Measurements from ENCODE around the gene OR11H6. TPM values are rescaled to one million over a fixed set of nuclear protein-coding genes. Genes with fewer than 3 reads are reported as not detected.
"Not testable (repeated sequence)": the region's sequence is repeated elsewhere in the genome, so short reads cannot be mapped to it uniquely, and the experiment has no call there.

OR11H6 gene
- total RNA-seq, 1 donor from 2014 or later = not detected

DNA sequence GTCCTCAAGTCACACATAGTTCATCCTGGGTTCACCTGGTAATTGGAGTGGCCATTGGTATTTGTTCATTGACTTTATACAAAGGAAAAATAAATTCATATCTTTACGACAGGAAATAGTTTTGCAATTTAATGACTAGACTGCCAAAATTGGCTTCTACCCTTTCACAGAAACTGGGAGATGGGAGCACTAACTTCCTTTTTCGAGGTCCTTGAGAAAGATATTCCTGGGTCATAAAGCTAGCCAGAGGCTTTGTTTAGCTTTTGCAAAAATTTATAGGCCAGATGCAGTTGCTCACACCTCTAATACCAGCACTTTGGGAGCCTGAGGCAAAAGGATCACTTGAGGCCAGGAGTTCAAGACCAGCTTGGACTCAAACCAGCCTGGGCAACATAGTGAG lies 43.0 kb upstream of the OR11H6 start:
- FAIRE-seq (no peak), DNase-seq (ENCODE audit: low read depth) (no peak)
- no peak for TF ChIP-seq CTCF (IDR thresholded peaks at IDR 0.05; ENCODE audit: insufficient read depth, low read length, severe bottlenecking)
- no peak overlapping the region for H3K4me3 ChIP-seq (ENCODE audit: low read depth, low read length)
- H3K36me3 ChIP-seq (ENCODE audit: control insufficient read depth, insufficient read depth, low read length) = no peaks in the 10 kb centered on the region
- H3K27me3 ChIP-seq (ENCODE audit: control insufficient read depth, insufficient read depth, low read length) = no peaks in the 10 kb centered on the region

- no peak for TF ChIP-seq CTCF (IDR thresholded peaks at IDR 0.05; ENCODE audit: insufficient read depth, low read length, severe bottlenecking)
- Histone ChIP-seq H3K27me3 (ENCODE audit: control insufficient read depth, insufficient read depth, low read length) (no peaks in the 10 kb centered on the region), H3K4me3 (ENCODE audit: low read depth, low read length) (no peak overlapping the region), H3K36me3 (ENCODE audit: control insufficient read depth, insufficient read depth, low read length) (no peaks in the 10 kb centered on the region)
- no peak for DNase-seq (ENCODE audit: low read depth)
- FAIRE-seq = no peak
These were observed 39.3 kb upstream of the OR11H6 start for GRCh38 chr14:20184181-20184580.

- no peaks in the 10 kb centered on the region for H3K36me3 ChIP-seq (ENCODE audit: control insufficient read depth, insufficient read depth, low read length)
- FAIRE-seq (no peak), DNase-seq (ENCODE audit: low read depth) (no peak)
- TF ChIP-seq CTCF (IDR thresholded peaks at IDR 0.05; ENCODE audit: insufficient read depth, low read length, severe bottlenecking) = no peak
- H3K4me3 ChIP-seq (ENCODE audit: low read depth, low read length) = no peak within 1 kb of the TSS
- H3K27me3 ChIP-seq (ENCODE audit: control insufficient read depth, insufficient read depth, low read length) = no peaks in the 10 kb centered on the region
These were observed 32.9 kb upstream of the OR11H6 start, which contains the start of gene OR11G2 for GRCh38 chr14:20190596-20190995. OR11G2 (plus strand) TSS chr14:20190896; CDS start chr14:20197438, 6,542 bp downstream.

DNA sequence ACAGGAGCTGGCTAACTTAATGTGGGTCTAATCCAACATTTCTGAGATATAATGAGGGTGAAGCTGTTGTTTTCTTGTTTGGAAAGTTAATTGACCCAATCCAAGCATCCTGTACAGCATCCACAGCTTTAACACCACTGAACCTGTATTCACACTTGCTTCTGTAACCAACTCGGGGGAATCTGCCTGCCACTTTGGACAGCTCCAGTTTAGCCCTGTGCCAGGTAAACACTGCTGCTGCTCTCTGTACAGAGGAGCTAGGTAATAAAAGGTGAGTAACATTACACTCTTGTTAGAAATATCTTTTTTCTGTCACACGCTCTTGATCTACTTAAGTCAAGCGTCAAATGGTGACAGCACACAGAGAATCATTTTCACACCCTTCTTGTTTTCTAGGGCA lies 32.1 kb upstream of the OR11H6 start:
- FAIRE-seq (no peak), DNase-seq (ENCODE audit: low read depth) (no peak)
- Histone ChIP-seq H3K36me3 (ENCODE audit: control insufficient read depth, insufficient read depth, low read length) (no peaks in the 10 kb centered on the region), H3K4me3 (ENCODE audit: low read depth, low read length) (no peak overlapping the region), H3K27me3 (ENCODE audit: control insufficient read depth, insufficient read depth, low read length) (no peaks in the 10 kb centered on the region)
- TF ChIP-seq CTCF (IDR thresholded peaks at IDR 0.05; ENCODE audit: insufficient read depth, low read length, severe bottlenecking) = no peak

GRCh38 chr14:20194101-20194500 lies 29.4 kb upstream of the OR11H6 start:
- no peaks in the 10 kb centered on the region for H3K27me3 ChIP-seq (ENCODE audit: control insufficient read depth, insufficient read depth, low read length)
- no peak overlapping the region for H3K4me3 ChIP-seq (ENCODE audit: low read depth, low read length)
- no peak for DNase-seq (ENCODE audit: low read depth)

DNA sequence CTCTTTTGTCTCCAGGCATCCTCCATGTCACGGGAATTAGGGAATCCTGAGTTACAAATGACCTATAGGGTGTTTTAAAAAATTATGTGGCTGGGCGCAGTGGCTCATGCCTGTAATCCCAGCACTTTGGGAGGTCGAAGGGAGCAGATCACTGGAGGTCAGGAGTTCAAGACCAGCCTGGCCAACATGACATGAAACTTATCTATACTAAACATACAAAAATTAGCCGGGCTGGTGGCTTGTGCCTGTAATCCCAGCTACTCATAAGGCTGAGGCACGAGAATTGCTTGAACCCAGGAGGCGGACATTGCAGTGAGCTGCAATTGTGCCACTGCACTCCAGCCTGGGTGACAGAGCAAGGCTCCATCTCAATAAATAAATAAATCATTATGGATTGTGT lies 28.3 kb upstream of the OR11H6 start:
- H3K4me3 ChIP-seq (ENCODE audit: low read depth, low read length); H3K27me3 ChIP-seq (ENCODE audit: control insufficient read depth, insufficient read depth, low read length); FAIRE-seq: not testable (repeated sequence)

More at GRCh38 chr14:20194101-20194500, 29.4 kb upstream of the OR11H6 start:
- no peak for FAIRE-seq
- no peak for TF ChIP-seq CTCF (IDR thresholded peaks at IDR 0.05; ENCODE audit: insufficient read depth, low read length, severe bottlenecking)
- no peaks in the 10 kb centered on the region for H3K36me3 ChIP-seq (ENCODE audit: control insufficient read depth, insufficient read depth, low read length)

More for the DNA sequence above, 28.3 kb upstream of the OR11H6 start:
- not testable (repeated sequence) for DNase-seq (ENCODE audit: low read depth); H3K36me3 ChIP-seq (ENCODE audit: control insufficient read depth, insufficient read depth, low read length)

Measured in bronchial epithelial cell (primary cell).